HG03060 (cell line): ENCODE measurements around the gene GDE1.

Experiments
- ATAC-seq: cut with Tn5 transposase; IDR thresholded peaks from one replicate; pipeline ENCODE4 v1.9.1; 2021; ENCODE audit warnings: low read depth, moderate number of reproducible peaks; ENCODE audit not compliant: unreplicated experiment

Gene GDE1

DNA sequence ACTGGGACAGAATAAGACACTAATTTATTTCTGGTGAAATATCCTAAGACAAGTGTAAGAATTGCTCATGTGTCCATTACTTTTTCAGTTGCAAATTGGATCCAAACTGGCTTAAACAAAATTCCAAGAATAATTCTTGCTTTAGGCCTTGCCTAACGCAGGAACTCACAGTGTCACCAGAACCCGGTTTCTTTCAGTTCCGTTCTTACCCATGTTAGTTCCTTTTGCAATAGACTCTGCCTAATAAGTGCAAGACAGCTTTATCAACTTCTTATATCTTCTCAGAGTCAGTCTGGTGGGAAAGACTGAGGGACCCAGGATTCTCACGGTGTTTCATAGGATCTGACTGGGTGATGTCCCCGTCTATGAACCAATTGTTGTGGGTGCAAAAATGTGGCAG lies 24.7 kb downstream of the GDE1 start:
- no peak for ATAC-seq

DNA sequence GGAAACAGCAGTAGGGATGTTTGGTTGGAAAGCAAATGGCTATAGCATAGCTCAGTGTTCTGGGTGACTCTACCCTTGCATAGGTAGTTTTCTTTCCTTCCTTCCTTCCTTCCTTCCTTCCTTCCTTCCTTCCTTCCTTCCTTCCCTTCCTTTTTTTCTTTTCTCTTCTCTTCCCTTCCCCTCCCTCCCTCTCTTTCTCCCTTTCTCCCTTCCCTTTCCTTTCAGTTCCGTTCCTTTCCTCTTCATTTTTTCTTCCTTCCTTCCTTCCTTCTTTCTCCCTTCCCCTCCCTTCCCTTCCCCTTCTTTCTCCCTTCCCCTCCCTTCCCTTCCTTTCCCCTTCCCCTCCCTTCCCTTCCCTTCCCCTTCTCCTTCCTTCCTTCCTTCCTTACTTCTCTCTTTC lies 31.3 kb downstream of the GDE1 start:
- ATAC-seq: no peak

DNA sequence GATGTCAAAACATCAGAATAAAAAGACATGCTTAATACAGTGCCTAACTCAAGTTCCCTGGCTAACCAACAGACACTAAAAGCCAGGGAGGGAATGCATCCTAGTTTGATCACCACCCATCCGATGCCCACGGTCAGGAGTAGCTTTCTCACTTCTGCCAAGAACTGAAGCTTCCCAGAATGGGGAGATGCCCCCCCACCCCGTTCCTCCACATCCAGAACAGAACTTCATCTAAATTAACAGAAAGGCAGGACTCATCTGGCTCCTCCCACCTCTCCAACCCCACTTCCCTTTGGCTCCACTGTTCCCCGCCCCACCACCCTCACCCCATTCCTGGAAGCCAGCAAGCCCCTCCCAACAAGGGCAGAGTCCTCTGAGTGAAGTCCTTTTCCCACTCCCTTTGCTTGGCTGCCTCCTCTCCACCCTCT lies 33.7 kb downstream of the GDE1 start:
- no peak for ATAC-seq

DNA sequence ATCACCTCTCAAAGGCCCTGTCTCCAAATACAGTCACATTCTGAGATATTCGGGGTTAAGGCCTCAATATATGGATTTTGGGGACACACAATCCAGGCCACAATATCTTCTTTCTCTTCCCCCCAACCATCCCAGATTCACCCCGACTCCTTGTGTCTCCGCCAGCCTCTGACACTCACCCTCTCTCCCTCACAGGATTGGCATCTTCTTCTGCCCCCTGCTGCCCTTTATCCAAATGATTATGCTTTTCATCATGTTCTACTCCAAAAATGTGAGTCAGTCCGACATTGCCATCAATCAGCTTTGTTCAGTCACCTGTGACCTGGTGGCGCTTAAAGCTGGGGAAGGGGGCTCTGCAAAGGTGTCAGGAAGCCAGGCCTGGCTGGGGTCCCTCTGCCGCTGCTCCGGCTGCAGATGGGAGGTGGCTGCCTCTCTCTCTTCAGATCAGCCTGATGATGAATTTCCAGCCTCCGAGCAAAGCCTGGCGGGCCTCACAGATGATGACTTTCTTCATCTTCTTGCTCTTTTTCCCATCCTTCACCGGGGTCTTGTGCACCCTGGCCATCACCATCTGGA lies 35.1 kb downstream of the GDE1 start:
- no peak for ATAC-seq

DNA sequence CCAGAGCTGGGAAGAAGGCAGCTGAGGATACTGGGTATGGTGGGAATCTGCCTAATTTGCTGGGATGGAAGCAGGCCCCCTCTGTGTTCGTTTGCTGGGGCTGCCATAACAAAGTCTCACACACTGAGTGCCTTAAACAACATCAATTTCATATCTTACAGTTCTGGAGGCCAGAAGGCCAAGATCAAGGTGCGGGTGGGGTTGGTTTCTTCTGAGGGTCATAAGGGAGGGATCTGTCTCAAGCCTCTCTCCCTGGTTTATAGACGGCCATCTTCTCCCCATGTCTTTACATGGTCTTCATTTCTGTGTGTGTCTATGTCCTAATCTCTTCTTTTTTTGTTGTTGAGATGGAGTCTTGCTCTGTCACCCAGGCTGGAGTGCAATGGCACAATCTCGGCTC lies 35.8 kb downstream of the GDE1 start:
- ATAC-seq: no peak

DNA sequence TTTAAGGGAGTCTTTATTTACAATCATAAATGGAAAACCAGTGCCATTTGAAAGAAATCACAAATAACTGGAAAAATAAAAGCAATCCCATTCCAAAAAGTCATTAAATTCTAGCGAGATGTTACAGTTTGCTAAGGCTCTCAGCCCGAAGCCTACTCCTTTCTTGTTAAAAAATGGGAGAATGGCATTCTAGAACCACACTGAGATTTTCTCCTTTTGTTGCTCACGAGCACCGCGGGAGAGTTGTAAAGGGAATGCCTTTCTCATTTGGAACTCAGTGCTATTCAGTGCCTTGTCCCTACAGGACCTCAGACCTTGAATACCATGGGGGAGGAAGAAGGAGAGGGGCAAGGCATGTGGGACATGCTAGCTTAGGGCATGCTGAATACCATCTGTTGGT lies 36.3 kb downstream of the GDE1 start:
- no peak for ATAC-seq

DNA sequence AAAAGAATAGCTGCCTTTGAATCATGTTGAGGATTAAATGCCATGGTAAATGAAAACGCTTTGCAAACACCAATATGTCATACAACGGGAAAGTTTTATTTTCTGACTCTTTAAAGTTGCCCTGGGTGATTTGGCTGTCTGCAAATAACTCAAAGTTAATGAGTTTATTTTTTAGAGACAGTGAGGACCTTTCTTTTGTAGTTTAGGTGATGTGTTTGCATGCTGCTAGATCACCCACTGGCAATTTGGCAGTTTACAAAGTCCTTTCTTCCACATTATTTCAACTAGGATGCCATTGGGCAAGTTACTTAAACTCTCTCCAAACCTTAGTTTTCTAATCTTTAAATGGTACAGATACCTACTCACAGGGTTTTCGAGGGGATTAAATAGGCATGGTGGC lies 37.8 kb downstream of the GDE1 start:
- ATAC-seq: no peak

DNA sequence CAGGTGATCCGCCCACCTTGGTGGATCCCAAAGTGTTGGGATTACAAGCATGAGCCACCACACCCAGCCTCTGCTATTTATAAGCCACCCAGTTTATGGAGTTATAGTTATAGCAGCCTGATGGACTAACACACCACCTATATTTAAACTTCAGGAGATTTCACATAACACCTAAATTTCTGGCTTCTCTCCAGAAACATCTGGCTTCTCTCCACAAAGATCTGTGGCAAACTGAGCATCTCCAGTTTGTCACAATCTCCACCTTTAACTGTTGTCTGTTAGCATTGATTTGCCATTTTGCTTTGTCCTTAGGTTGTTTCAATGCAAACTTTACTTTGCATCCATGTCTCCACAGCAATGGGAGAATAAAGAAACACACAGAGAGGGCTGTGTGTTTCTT lies 39.6 kb downstream of the GDE1 start:
- ATAC-seq: no peak

DNA sequence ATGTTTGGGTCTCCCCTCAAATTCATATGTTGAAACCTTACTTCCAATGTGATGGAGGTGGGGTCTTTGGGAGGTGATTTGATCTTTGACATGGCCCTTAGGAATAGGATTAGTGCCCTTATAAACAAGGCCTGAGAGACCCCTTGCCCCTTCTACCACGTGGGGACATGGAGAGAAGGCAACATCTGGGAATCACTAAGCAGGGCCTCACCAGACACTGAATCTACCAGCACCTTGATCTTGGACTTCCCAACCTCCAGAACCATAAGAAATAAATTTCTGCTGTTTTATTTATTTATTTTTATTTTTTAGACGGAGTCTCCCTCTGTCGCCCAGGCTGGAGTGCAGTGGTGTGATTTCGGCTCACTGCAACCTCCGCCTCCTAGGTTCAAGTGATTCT lies 40.1 kb downstream of the GDE1 start:
- no peak for ATAC-seq

DNA sequence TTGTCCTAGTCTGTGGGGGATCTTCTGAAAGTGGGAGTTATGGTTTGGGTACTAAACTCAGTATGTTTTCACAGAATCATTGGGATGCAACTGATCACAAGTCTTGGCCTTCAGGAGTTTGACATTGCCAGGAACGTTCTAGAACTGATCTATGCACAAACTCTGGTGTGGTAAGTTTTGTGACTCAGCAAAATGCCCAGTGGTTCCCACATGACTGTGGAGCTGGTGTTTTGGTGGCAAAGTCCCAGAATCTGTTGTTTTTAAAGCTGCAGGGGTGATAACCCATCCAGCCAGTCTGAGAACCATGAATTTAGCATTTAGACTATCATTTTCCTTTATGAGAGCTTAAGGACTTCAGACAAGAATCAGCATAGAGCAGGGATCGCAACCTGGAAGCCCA lies 40.6 kb downstream of the GDE1 start:
- ATAC-seq: no peak

DNA sequence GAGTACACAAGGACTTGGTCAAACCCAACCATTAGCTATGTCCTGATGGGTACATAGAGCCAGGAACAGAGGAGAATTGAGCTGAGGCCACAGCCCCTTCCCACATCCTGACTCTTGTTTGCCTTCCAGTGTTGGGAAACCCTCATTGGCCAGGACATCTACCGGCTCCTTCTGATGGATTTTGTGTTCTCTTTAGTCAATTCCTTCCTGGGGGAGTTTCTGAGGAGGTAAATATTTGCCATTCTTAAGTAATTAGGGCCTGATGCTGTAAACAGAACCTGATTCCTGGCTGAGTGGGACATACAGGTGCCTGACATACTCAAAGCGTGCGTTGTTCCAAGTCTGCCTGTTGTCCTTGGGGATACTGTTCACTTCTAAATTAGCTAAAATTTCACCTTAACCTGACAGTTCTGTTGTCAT lies 42.6 kb downstream of the GDE1 start:
- ATAC-seq: no peak

DNA sequence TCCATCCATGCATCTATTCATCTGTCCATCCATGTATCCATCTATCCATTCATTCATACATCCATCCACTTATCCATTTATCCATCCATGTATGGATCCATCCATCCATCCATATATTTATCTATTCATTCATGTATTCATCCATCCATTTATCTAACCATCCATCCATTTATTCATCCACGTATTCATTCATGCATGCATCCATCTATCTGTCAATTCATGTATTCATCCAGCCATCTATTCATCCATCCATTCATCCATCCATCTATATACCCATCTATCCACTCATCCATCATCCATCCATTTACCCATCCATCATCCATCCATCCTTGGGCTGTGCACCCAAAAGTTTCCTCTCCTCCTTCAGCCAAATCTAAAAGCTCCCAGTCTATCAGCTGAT lies 43.4 kb downstream of the GDE1 start:
- ATAC-seq: no peak

DNA sequence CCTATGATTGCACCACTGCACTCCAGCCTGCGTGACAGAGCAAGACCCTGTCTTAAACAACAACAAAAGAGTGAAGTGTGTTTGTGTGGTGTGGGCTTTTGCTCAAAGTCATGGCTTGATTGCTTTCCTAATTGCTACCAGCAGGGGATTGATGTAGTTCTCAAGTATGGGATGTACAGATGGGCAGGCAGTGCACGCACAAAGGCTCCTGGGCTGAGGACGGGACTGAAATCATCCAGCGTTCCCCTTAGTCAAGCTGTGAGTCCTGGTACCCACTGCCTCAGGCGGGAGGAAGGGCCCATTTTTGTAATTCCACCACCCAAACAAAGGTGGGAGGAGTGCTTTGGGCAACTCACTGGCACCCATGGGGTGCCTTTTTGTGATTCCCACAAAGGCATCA lies 47.3 kb downstream of the GDE1 start:
- ATAC-seq: no peak

DNA sequence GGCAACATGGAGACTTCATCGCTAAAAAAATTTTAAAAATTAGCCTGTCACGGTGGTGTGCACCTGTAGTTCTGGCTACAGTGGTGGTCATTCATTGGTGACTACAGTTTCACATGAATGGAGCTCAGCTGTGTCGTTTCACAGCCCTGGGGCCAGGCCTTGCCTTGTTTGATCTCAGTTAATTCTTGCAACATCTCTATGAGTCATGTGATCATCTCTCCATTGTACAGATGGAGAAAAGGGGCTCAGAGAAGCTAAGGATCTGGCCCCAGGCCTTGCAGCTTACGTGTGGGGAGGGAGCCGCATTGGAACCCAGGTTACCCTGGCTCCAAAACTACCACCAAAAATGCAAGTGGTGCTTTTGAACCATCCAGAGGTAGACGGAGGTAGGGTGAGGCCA lies 49.4 kb downstream of the GDE1 start:
- no peak for ATAC-seq

DNA sequence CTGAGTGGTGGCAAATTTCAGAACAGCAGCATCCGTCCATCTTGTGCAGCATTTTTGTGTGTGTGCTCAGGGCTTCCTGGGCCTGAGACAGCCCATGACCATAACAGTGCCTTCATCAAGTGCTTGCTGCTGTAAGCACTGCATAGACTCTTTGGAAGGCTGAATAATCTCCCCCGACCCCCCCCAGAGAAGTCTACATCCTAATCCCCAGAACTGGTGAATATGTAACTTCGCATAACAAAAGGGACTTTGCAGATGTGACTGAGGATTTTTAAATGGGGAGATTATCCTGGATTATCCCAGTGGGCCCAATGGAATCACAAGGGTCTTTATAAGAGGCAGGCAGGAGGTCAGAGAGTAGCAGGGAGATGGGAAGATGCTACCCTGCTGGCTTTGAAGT lies 53.6 kb downstream of the GDE1 start:
- ATAC-seq: no peak

DNA sequence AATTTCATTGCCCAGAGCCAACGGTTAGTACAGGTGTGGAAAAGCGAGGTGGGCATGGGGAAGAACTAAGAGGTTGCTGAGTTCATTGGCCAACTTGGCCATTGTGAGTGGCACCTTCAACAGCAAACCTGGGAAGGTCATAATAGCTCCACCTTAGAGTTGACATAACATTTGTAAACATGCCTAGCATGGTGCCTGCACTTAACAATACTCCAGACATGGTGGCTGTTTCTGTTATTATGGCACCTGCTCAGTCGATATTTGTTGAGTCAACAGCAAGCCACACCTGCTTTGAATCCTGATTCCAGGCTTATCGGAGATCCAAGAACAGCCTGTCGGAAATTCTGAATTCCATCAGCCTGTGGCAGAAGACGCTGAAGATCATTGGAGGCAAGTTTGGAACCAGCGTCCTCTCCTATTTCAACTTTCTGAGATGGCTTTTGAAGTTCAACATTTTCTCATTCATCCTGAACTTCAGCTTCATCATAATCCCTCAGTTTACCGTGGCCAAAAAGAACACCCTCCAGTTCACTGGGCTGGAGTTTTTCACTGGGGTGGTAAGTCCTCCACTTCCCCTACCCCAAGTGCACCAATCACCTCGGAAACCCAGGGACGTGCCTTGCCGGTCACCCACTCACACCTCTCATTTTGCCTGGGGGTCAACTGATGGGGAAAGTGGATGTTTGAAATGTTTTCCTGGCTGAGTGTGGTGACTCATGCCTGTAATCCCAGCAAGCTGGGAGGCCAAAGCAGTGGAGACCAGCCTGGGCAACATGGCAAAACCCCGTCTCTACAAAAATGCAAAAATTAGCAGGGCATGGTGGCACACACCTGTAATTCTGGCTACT lies 58.2 kb downstream of the GDE1 start:
- ATAC-seq: no peak

DNA sequence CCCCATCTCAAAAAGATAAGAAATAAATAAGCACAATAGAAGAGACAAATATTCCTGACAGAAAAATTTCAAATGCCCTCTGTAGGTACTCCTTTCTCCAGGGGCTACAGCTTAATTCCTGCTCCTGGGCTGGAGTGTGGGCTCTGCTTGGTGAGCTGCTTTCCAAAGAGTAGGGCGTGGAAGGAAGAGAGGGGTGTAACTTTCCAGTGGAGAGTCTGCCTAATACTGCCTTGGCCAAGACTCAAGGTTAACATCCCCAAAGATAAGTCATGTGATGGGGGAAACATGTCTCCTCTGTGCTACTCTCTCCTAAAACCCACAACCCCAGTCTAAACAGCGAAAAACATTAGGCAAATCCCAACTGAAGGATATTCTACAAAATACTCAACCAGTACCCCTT lies 61.5 kb downstream of the GDE1 start:
- ATAC-seq: no peak

DNA sequence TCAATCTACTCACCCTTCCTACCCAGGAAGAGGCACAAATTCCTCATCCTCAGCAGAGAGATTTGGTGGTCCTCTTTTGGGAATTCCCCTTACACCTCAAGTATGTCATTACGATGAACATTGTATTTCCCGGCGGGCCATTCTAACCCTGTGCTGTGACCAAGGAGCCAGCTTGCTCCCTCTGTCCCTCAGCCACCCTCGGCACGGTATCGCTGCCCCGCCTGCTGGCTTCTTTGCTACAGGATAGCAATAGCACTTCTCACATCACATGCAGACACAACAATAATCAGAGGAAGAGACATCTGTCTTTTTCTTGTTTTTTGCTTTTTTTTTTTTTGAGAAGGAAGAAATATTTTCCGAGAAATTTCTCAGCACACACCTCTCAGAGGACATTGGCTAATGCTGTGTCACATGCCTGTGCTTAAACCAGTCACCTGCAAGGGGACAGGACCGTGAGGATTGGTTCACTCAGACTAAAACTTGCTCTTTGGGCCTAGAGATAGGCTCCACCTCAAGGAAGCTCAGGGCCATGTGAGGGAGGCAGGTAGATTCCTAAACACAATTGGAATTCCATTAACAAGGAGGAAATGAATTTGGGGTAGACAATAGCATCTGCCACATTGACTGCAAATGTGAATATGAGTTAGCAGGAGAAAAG lies 63.0 kb downstream of the GDE1 start:
- no peak for ATAC-seq
